Lung (tissue), 12 donors: Measurements from ENCODE around the gene SHF. TPM values are rescaled to one million over a fixed set of nuclear protein-coding genes. Genes with fewer than 3 reads are reported as not detected.

Experiments used
- ATAC-seq: fragments of 200-7000 bp; cut with Tn5 transposase; one replicate; pipeline ENCODE4 v1.9.1; 2020; ENCODE audit warnings: moderate number of reproducible peaks; ENCODE audit not compliant: insufficient read depth, low FRiP score
- DNase-seq, 3 donors: peaks; one replicate each; pipeline ENCODE4 v3.0.0-alpha.2; 2013 to 2017
- H3K27ac ChIP-seq, 2 donors: one replicate each; pipeline ENCODE4 v1.5.1; 2013; ENCODE audit warnings: mild to moderate bottlenecking in 2 of 2, moderate library complexity in 2 of 2, control low read depth in 1 of 2, inconsistent platforms in 1 of 2, low read depth in 1 of 2, low read length in 1 of 2
- H3K27me3 ChIP-seq, 3 donors: one replicate each; pipeline ENCODE4 v1.5.1; 2013; ENCODE audit warnings: low read length in 2 of 3; ENCODE audit not compliant: control insufficient read depth in 3 of 3, insufficient read depth in 3 of 3
- H3K36me3 ChIP-seq, 4 donors: one replicate each; pipeline ENCODE4 v1.5.1; 2013; ENCODE audit warnings: low read length in 4 of 4, mild to moderate bottlenecking in 1 of 4, moderate library complexity in 1 of 4; ENCODE audit not compliant: control insufficient read depth in 4 of 4, insufficient read depth in 4 of 4
- H3K4me1 ChIP-seq, 5 donors: one replicate each; pipeline ENCODE4 v1.5.1; 2013; ENCODE audit warnings: low read length in 5 of 5, mild to moderate bottlenecking in 2 of 5, moderate library complexity in 1 of 5; ENCODE audit not compliant: control insufficient read depth in 5 of 5, insufficient read depth in 5 of 5
- H3K4me3 ChIP-seq: one replicate; pipeline ENCODE4 v1.5.1; 2013; ENCODE audit warnings: mild to moderate bottlenecking, control low read depth, moderate library complexity
- H3K9ac ChIP-seq, 2 donors: one replicate each; pipeline ENCODE4 v1.5.1; 2013; ENCODE audit warnings: low read length in 2 of 2, control low read depth in 1 of 2; ENCODE audit not compliant: insufficient read depth in 1 of 2
- H3K9me3 ChIP-seq, 4 donors: one replicate each; pipeline ENCODE4 v1.5.1; 2013; ENCODE audit warnings: low read length in 3 of 4, mild to moderate bottlenecking in 1 of 4, moderate library complexity in 1 of 4; ENCODE audit not compliant: control insufficient read depth in 4 of 4, insufficient read depth in 3 of 4
- WGBS, 2 donors: extraction: QIAGEN DNeasy Blood & Tissue Kit; methylation state at CpG; one replicate each; pipeline ENCODE4 v1.1.7; 2013; 5-methylcytosine and 5-hydroxymethylcytosine counted together
- polyA plus RNA-seq, 2 donors: library from polyadenylated mRNA; stranded (reverse); fragments of 200-250 nt; gene quantifications; one replicate each; pipeline ENCODE4 v1.2.1, GENCODE V29; 2013
- total RNA-seq, 2 donors: library from RNA; depleted of rRNA in 1 of 2; stranded (reverse); fragments of >200 nt in 1 of 2; gene quantifications; one replicate each; pipeline ENCODE4 v1.2.1, GENCODE V29; 2014 to 2021
- TF ChIP-seq, protein P1 (sequence below): IDR thresholded peaks from 2 replicates; pipeline ENCODE4 v1.5.1; 2012; ENCODE audit warnings: mild to moderate bottlenecking; ENCODE audit errors: control extremely low read depth, extremely low read depth
- donor health status: control.
- donor health status: control.
- donor health status: Bipolar disorder and iron deficiency.
- donor health status: healthy.
- donor health status: DM: yes; HTN: yes; CAD: no.

SHF gene
- total and polyA plus RNA-seq, 4 donors = 1.9 to 15.9 (median 4.0) TPM

DNA sequence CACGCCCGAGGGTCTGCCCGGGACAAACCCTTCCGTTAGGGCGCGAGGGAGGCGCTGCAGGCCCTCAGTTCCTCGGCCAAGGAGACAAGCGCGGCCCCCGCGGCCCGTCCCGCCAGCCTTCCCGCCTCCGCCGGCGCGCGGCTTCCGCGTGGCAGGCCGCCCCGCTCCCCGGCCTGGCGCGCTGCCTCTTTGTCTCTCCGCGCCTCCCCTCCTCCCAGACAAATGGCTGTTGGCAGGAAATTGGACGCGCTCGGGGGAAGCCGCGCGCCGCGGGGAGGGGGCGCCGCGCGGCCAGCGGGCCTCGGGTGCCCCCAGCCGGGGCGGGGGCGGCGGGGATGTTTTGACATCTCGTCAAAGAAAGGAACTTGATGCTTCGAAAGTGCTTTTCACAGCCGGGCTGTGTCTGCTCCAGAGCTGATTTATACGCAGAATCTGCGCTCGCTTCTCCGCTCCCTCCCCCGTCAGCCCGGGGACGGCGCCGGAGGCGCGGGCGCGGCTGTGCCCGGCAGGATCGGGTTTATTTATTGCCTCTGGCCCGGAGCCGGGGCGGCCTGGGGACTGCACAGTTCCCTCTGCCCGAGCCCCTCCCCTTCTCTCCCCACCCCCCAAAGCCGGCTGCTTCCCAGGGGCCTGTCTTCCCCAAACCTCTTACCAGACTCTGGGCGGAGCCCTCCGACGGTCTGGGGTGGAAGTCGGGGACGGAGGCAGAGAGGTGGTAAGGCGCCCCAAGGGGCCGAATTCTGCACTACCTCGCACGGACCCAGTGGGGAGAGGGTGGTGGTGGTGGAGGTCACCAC, 20.7 kb downstream of the SHF start:
- H3K27ac ChIP-seq = peak overlapping the region; percentile 95 to 98

DNA sequence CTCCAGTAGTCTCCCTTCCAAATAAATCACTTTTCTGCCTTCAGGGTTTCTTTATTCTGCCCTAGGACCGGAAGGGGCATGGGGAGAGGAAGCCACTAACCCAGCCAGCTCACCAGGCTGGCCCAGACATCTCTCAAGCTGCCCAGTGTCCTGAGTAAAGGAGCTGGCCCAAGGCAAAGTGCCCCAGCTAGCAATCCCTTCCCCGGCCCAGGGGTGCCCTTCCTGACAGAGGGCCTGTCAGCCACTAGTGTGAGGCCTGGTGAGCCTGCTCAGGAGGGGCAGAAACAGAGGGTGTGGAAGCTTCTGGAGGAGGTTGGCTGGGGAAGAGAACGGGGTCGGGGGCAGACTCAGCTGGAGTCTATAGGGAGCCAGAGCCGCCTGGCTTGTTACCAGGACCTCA, 22.2 kb downstream of the SHF start:
- Histone ChIP-seq H3K9me3 (no peaks in the 10 kb centered on the region), H3K9ac (no peak overlapping the region), H3K4me3 (no peak overlapping the region), H3K27ac (peak overlapping the region in 1 of 2 donors; percentile 21), H3K27me3 (no peaks in the 10 kb centered on the region), H3K4me1 (peaks cover 0 to 22% (median 4%) of the 10 kb centered on the region in 5 donors), H3K36me3 (peaks cover 0 to 5% (median 1%) of the 10 kb centered on the region in 4 donors)
- TF ChIP-seq, protein P1, sequence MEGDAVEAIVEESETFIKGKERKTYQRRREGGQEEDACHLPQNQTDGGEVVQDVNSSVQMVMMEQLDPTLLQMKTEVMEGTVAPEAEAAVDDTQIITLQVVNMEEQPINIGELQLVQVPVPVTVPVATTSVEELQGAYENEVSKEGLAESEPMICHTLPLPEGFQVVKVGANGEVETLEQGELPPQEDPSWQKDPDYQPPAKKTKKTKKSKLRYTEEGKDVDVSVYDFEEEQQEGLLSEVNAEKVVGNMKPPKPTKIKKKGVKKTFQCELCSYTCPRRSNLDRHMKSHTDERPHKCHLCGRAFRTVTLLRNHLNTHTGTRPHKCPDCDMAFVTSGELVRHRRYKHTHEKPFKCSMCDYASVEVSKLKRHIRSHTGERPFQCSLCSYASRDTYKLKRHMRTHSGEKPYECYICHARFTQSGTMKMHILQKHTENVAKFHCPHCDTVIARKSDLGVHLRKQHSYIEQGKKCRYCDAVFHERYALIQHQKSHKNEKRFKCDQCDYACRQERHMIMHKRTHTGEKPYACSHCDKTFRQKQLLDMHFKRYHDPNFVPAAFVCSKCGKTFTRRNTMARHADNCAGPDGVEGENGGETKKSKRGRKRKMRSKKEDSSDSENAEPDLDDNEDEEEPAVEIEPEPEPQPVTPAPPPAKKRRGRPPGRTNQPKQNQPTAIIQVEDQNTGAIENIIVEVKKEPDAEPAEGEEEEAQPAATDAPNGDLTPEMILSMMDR = no peak
- ATAC-seq (no peak), DNase-seq (no peak)
- 79% methylated on average over 4 to 5 of the region's 5 CpGs for WGBS, 2 donors

More for the DNA sequence above, 20.7 kb downstream of the SHF start:
- peak overlapping the region; percentile 3 to 73 for H3K9ac ChIP-seq
- H3K4me3 ChIP-seq = peak overlapping the region; percentile 48
- H3K36me3 ChIP-seq = peaks cover 0 to 5% (median 2%) of the 10 kb centered on the region in 4 donors
- ATAC-seq (peak; percentile 71), DNase-seq (peak; percentile 94 to 95 (median 94))
- H3K27me3 ChIP-seq = no peaks in the 10 kb centered on the region
- 1% methylated on average over 65 to 79 of the region's 79 CpGs for WGBS, 2 donors
- H3K9me3 ChIP-seq = peaks cover 0 to 1% (median 0%) of the 10 kb centered on the region in 4 donors
- TF ChIP-seq, protein P1 = peak; percentile 51
- H3K4me1 ChIP-seq = peaks cover 0 to 22% (median 4%) of the 10 kb centered on the region in 5 donors

DNA sequence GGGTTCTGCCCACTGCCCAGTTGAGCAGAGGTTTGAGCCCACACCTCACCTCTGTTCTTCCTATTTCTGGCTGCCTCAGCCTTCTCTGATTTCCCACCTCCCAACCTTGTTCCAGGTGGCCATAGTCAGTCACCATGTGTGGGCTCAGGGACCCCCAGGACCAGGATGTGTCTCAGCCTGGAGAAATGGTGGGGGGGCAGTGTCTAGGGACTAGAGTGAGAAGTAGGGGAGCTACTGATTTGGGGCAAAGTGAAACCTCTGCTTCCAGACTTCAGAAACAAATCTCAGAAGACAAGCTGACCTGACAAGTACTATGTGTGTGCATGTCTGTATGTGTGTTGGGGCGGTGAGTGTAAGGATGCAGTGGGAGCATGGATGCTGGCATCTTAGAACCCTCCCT, 22.9 kb downstream of the SHF start:
- Histone ChIP-seq H3K4me1 (peaks cover 0 to 22% (median 4%) of the 10 kb centered on the region in 5 donors), H3K4me3 (no peak overlapping the region), H3K27me3 (no peaks in the 10 kb centered on the region), H3K27ac (peak overlapping the region in 1 of 2 donors; percentile 20), H3K9ac (no peak overlapping the region), H3K36me3 (peaks cover 0 to 5% (median 1%) of the 10 kb centered on the region in 4 donors), H3K9me3 (no peaks in the 10 kb centered on the region)
- TF ChIP-seq, protein P1 = no peak
- DNase-seq = no peak
- ATAC-seq = no peak
- WGBS, 2 donors = 88 to 97% methylated on average over 1 of the region's 1 CpG
